Measurements from ENCODE around the gene IL2RG.

DNA sequence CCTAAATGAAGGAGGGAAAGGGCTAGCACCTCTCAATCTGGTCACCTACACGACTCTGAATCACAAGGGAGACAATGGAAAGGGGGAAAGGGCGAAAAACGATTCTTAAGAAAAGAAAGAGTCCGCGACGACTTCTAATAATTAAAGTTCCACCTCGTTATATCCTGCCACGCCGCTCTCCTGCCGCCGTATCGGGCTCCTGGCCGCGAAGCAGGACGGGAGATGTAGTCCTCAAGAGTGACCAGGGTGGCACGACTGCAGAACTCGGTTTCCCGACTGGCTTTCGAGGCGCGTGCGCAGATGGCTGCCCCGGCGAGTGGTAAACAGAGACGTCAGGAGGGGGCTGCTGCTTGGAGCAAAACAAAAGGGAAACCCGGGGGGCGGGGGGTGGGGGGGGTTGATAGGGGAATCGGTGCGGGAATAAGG lies 15.8 kb downstream of the IL2RG start, which contains the start of gene FOXO4:
- TF ChIP-seq, protein P1, sequence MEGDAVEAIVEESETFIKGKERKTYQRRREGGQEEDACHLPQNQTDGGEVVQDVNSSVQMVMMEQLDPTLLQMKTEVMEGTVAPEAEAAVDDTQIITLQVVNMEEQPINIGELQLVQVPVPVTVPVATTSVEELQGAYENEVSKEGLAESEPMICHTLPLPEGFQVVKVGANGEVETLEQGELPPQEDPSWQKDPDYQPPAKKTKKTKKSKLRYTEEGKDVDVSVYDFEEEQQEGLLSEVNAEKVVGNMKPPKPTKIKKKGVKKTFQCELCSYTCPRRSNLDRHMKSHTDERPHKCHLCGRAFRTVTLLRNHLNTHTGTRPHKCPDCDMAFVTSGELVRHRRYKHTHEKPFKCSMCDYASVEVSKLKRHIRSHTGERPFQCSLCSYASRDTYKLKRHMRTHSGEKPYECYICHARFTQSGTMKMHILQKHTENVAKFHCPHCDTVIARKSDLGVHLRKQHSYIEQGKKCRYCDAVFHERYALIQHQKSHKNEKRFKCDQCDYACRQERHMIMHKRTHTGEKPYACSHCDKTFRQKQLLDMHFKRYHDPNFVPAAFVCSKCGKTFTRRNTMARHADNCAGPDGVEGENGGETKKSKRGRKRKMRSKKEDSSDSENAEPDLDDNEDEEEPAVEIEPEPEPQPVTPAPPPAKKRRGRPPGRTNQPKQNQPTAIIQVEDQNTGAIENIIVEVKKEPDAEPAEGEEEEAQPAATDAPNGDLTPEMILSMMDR (IDR thresholded peaks at IDR 0.05; ENCODE audit: low read length) = no peak
- no peak for TF ChIP-seq EZH2 (IDR thresholded peaks at IDR 0.05; ENCODE audit: borderline replicate concordance, low read length)
